GM12878 (cell line): ENCODE data around the gene TPO. TPM values are rescaled to one million over a fixed set of nuclear protein-coding genes. Genes with fewer than 3 reads are reported as not detected.

Source experiments
- ATAC-seq: fragments of 200-7000 bp; cut with Tn5 transposase; 3 replicates; pipeline ENCODE4 v1.9.1; 2020; ENCODE audit warnings: mild to moderate bottlenecking, moderate library complexity
- BruUV-seq: library from RNA; stranded (reverse); fragments of 400-500 nt; replicated peaks from 2 replicates; lab custom pipeline; 2021; lab: Mats Ljungman, UMichigan
- CTCF ChIA-PET: fragments of 300-600 bp; sonication (Branson Sonifier 250); formaldehyde crosslinking; extraction: SDS; loops from one replicate; lab custom pipeline; 2021; ENCODE audit warnings: inconsistent platforms; lab: Yijun Ruan, JAX
- POLR2A ChIA-PET: fragments of 350-600 bp; formaldehyde crosslinking; extraction: SDS; loops from one replicate; lab custom pipeline; 2021; ENCODE audit warnings: inconsistent platforms; lab: Charles Lee
- RAD21 ChIA-PET: fragments of 300-600 bp; sonication (Branson Sonifier 250); formaldehyde crosslinking; loops from one replicate; lab custom pipeline; 2023; ENCODE audit warnings: antibody characterized with exemption; ENCODE audit not compliant: unreplicated experiment; lab: Charles Lee
- SMC1A ChIA-PET: fragments of 300-600 bp; sonication (Branson Sonifier 250); formaldehyde crosslinking; loops from one replicate; lab custom pipeline; 2023; ENCODE audit not compliant: unreplicated experiment, uncharacterized antibody; lab: Charles Lee
- DNase-seq: peaks from one replicate; pipeline ENCODE4 v3.0.0-alpha.2; 2011; ENCODE audit warnings: low read depth, low spot score
- FAIRE-seq: peaks from 3 replicates; lab custom pipeline; 2011; peaks lifted over from hg19 to GRCh38; lab: Jason Lieb, UNC
- H2AFZ ChIP-seq: 2 replicates; pipeline ENCODE4 v1.6.0; 2011; ENCODE audit warnings: low read depth, low read length, control low read depth; ENCODE audit not compliant: control insufficient read depth
- H3K27ac ChIP-seq: 2 replicates; pipeline ENCODE4 v1.5.1; 2011; ENCODE audit warnings: control low read depth; ENCODE audit not compliant: control insufficient read depth, insufficient read depth
- H3K27me3 ChIP-seq, 2 experiments: replicated peaks in 1 of 2; 2 replicates each; pipeline versions ENCODE4 v1.6.0 to v1.6.1; 2011; ENCODE audit warnings: low read length in 1 of 2; ENCODE audit not compliant: control insufficient read depth in 2 of 2, insufficient read depth in 2 of 2
- H3K36me3 ChIP-seq, 2 experiments: 2 replicates each; pipeline ENCODE4 v1.5.1; 2011; ENCODE audit warnings: low read length in 1 of 2; ENCODE audit not compliant: control insufficient read depth in 2 of 2, insufficient read depth in 2 of 2
- H3K4me1 ChIP-seq: 2 replicates; pipeline ENCODE4 v1.6.1; 2011; ENCODE audit warnings: mild to moderate bottlenecking, low read length, moderate library complexity, mixed read lengths; ENCODE audit not compliant: control insufficient read depth, insufficient read depth
- H3K4me2 ChIP-seq: 2 replicates; pipeline ENCODE4 v1.6.0; 2011; ENCODE audit warnings: control low read depth; ENCODE audit not compliant: control insufficient read depth, insufficient read depth
- H3K4me3 ChIP-seq: fragments of 200-600 bp; sonication (generic); 2 replicates; pipeline ENCODE4 v1.5.1; 2016
- H3K79me2 ChIP-seq: 2 replicates; pipeline ENCODE4 v1.6.0; 2011; ENCODE audit warnings: low read length; ENCODE audit not compliant: control insufficient read depth, insufficient read depth
- H3K9ac ChIP-seq: 2 replicates; pipeline ENCODE4 v1.8.0; 2011; ENCODE audit warnings: low read length, control low read depth, mixed read lengths; ENCODE audit not compliant: control insufficient read depth, insufficient read depth
- H3K9me3 ChIP-seq: replicated peaks from 3 replicates; pipeline ENCODE4 v1.5.1; 2011; ENCODE audit warnings: mild to moderate bottlenecking, low read length; ENCODE audit not compliant: control insufficient read depth, insufficient read depth
- H4K20me1 ChIP-seq: 2 replicates; pipeline ENCODE4 v1.6.0; 2011; ENCODE audit not compliant: control insufficient read depth, insufficient read depth
- SMARCA5 ChIP-seq: fragments of 450-650 bp; IDR thresholded peaks from 2 replicates; pipeline ENCODE4 v1.6.1; 2017; ENCODE audit warnings: mild to moderate bottlenecking
- WGBS: methylation state at CpG from one replicate; pipeline ENCODE4 v1.1.6; 2016; ENCODE audit warnings: low lambda C conversion rate; ENCODE audit not compliant: insufficient replicate concordance, insufficient coverage; ENCODE audit errors: missing lambda C conversion rate; 5-methylcytosine and 5-hydroxymethylcytosine counted together
- in situ Hi-C: fragments of 300-500 bp; cut with MboI; formaldehyde crosslinking; loops from 9 replicates; pipeline ENCODE4 v1.14.3; 2018; ENCODE audit warnings: mixed read lengths
- intact Hi-C: fragments of 100-400 bp; cut with micrococcal nuclease; formaldehyde crosslinking; loops from one replicate; pipeline ENCODE4 v1.14.2; 2022; ENCODE audit not compliant: unreplicated experiment
- polyA plus RNA-seq, 11 experiments: library from polyadenylated mRNA; depleted of rRNA in 4 of 11; unstranded in 6 of 11; stranded (reverse) in 5 of 11; fragments of >200 nt; fragmentation: Nextera tagmentation in 4 of 11; fragmentation: Illumina TruSeq in 1 of 11; extraction: Ambion mirVana in 4 of 11; extraction: Trizol in 1 of 11; gene quantifications; 1 replicate in 1 of 11; 2 replicates in 10 of 11; pipeline versions ENCODE4 v1.2.1 to v1.2.3, GENCODE V29; 2011 to 2016; ENCODE audit warnings: inconsistent platforms in 2 of 11, missing spikeins in 2 of 11, low read depth in 1 of 11
- total RNA-seq, 4 experiments: library from RNA; depleted of rRNA in 3 of 4; stranded (reverse); fragments of >200 nt in 3 of 4; fragmentation: Illumina TruSeq in 1 of 4; extraction: Trizol in 1 of 4; gene quantifications; 2 replicates each; pipeline versions ENCODE4 v1.2.1 to v1.2.3, GENCODE V29; 2013 to 2021
- TF ChIP-seq, protein P1 (sequence below): IDR thresholded peaks from 2 replicates; pipeline ENCODE4 v1.6.1; 2012; ENCODE audit warnings: low read depth, low read length, improper control_type of control experiment

Gene TPO
- total and polyA plus RNA-seq, 10 of the 15 experiments (the other 5 are each of a cell fraction or from before 2014, with no cell fraction given) = 0.07 to 0.11 TPM; not detected in 8

DNA sequence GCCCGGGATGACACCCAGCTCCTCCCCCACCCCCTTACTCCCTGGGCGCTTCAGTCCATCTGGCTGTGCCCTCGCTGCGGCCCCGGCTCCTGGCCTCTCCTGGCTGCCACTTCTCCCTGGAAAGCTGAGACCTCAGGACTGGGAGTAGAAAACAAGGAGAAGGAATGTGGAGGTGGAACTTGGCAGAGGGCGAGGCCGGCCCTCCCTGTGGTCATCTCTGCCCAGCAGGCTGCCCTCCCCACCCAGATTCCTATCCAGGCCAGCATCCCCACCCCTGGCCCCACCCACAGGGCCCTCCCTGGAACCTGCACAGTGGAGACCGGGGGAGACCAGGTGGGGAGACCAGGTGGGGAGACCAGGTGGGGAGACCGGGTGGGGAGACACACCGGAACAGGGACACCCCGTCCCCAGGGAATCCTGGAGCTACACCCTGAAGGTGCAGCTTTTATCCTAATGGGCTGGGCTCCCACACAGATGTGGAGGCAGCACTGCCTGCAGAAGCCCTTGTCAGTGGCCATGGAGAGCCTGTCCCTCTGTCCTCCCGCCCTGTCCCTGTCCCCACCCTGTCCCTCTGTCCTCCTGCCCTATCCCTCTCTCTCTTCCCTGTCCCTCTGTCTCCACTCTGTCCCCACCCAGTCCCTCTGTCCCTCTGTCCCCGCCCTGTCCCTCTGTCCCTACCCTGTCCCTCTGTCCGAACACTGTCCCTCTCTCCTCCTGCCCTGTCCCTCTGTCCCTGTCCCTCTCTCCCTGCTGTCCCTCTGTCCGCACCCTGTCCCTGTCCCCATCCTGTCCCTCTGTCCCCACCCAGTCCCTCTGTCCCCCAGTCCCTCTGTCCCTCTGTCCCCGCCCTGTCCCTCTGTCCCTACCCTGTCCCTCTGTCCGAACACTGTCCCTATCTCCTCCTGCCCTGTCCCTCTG, 173.9 kb downstream of the TPO start:
- WGBS = 18% methylated on average over 12 of the region's 17 CpGs
- no peaks in the 10 kb centered on the region for H3K27me3 ChIP-seq
- no TSS peak for BruUV-seq
- FAIRE-seq (no peak), DNase-seq (no peak), ATAC-seq (no peak)
- ChIA-PET RAD21 (no interaction called here), SMC1A (no interaction called here), CTCF (no interaction called here), POLR2A (no interaction called here)
- H3K36me3 ChIP-seq = no peaks in the 10 kb centered on the region
- no peak overlapping the region for H2AFZ ChIP-seq
- no peaks in the 10 kb centered on the region for H3K4me1 ChIP-seq
- H3K4me2 ChIP-seq = no peak overlapping the region
- intact Hi-C loops = no loop called here
- no peaks in the 10 kb centered on the region for H3K79me2 ChIP-seq
- H3K9ac ChIP-seq = no peak overlapping the region
- in situ Hi-C loops = no loop called here
- no peak overlapping the region for H3K27ac ChIP-seq
- H3K9me3 ChIP-seq = no peaks in the 10 kb centered on the region; the same call in 2 of the 3 replicates
- H3K4me3 ChIP-seq = no peak overlapping the region
- no peaks in the 10 kb centered on the region for H4K20me1 ChIP-seq
- TF ChIP-seq, protein P1, sequence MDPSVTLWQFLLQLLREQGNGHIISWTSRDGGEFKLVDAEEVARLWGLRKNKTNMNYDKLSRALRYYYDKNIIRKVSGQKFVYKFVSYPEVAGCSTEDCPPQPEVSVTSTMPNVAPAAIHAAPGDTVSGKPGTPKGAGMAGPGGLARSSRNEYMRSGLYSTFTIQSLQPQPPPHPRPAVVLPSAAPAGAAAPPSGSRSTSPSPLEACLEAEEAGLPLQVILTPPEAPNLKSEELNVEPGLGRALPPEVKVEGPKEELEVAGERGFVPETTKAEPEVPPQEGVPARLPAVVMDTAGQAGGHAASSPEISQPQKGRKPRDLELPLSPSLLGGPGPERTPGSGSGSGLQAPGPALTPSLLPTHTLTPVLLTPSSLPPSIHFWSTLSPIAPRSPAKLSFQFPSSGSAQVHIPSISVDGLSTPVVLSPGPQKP = no peak

DNA sequence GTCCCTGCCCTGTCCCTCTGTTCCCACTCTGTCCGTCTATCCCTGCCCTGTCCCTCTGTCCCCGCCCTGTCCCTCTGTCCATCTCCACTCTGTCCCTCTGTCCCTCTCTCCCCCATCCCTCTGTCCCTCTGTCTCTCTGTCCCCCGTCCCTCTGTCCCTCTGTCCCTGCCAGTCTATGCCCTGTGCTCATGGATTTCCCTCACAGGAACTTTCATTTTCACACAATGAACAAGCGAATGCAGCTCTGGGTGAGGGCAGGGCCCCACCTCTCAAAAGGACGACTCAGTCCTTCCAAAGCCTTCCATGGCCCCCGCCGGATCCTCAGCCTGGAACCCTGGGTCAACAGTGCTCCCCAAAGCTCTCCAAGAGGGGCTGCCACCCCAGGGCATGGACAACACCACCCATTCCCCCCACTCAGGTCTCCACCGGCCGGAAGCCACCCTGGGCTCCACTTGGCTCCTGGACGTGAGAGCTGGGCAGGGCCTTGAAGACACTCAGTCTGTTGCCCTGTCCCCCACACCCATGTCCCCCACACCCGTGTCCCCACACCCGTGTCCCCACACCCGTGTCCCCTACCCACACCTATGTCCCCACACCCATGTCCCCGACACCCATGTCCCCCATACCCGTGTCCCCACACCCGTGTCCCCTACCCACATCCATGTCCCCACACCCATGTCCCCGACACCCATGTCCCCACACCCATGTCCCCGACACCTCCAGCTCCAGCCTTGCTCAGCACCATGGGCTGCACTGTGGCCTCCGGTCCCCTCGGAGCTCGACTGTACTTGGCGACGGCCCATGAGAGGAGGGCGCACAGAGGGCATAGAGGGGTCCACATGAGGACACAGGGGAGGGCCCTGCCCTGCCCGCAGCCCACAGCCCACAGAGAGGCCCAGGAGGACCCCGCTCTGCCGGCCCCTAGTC, 175.1 kb downstream of the TPO start:
- BruUV-seq = no TSS peak
- Histone ChIP-seq H3K4me2 (no peak overlapping the region), H3K36me3 (no peaks in the 10 kb centered on the region), H3K27ac (no peak overlapping the region)
- no peak for FAIRE-seq
- POLR2A ChIA-PET = no interaction called here
- TF ChIP-seq SMARCA5 = no peak
- TF ChIP-seq, all 136 proteins: peak for 0
- no peaks in the 10 kb centered on the region for H3K79me2 ChIP-seq
- H3K27me3 ChIP-seq = no peaks in the 10 kb centered on the region
- no peaks in the 10 kb centered on the region for H3K4me1 ChIP-seq
- ATAC-seq = no peak
- H3K9me3 ChIP-seq = no peaks in the 10 kb centered on the region; the same call in 2 of the 3 replicates
- in situ Hi-C loops = no loop called here
- intact Hi-C loops = no loop called here
- DNase-seq = no peak
- 44% methylated on average over 21 of the region's 27 CpGs for WGBS
- H3K9ac ChIP-seq = no peak overlapping the region
- RAD21 ChIA-PET = interaction anchor here (0.8 kb wide), 1 partner anchor 180 kb away, joined by 3 read pairs; no protein-coding TSS in a partner anchor
- H2AFZ ChIP-seq = no peak overlapping the region
- H4K20me1 ChIP-seq = no peaks in the 10 kb centered on the region
- SMC1A ChIA-PET = no interaction called here
- CTCF ChIA-PET = no interaction called here
- H3K4me3 ChIP-seq = no peak overlapping the region
